ENCODE data around the gene HAPSTR1.

The HAPSTR1 gene

DNA sequence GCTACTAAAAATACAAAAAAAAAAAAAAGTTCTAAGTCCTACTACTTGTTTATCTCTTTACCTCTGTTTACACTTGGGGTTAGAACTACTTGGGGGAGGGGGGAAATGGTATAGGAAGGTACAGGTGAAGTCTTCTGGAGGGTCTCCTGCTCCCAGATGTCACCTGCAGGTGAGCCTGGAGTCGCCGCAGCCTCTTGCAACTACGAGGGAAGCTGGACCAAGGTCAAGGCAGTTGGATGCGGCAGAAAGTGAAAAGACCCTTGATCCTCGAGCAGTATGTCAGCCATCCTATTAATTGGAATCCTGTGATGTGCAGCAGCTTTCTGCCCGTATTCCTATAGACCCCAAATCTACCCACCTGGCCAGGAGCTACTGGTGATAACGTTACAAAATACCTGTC, 33.0 kb downstream of the HAPSTR1 start:
- DNase-seq = no peak

DNA sequence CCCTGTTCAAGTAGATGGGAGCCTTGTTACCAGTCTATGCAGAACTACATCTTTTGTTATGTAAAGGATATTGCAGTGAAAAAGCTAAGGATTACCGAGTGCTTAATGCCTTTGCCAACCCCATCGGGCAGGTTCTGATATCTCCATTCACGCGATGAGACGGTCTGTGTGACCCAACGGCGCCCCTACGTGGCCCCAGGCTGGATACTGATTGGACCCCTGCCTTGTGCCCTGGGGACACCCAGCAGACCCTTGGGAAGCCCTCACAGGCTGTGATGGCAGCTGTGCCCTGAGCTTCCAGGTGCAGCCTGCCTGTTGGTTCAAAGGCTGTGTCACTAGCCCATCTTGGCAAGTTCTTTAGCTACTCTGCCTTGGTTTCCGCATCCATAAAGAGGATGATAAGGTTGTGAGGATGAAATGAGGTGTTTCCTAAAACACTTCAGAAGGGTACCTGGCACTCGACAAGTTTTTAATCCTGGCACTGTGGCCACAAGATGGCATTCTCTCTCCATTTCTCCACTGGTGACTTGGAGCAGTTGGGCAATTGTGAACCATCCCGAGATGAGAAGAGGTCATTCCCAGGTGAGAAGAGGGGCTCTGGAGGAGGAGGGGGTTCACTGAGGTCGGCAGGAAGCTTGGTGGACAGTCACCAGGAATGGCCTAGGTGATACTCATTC, 33.6 kb downstream of the HAPSTR1 start:
- no peak for DNase-seq

DNA sequence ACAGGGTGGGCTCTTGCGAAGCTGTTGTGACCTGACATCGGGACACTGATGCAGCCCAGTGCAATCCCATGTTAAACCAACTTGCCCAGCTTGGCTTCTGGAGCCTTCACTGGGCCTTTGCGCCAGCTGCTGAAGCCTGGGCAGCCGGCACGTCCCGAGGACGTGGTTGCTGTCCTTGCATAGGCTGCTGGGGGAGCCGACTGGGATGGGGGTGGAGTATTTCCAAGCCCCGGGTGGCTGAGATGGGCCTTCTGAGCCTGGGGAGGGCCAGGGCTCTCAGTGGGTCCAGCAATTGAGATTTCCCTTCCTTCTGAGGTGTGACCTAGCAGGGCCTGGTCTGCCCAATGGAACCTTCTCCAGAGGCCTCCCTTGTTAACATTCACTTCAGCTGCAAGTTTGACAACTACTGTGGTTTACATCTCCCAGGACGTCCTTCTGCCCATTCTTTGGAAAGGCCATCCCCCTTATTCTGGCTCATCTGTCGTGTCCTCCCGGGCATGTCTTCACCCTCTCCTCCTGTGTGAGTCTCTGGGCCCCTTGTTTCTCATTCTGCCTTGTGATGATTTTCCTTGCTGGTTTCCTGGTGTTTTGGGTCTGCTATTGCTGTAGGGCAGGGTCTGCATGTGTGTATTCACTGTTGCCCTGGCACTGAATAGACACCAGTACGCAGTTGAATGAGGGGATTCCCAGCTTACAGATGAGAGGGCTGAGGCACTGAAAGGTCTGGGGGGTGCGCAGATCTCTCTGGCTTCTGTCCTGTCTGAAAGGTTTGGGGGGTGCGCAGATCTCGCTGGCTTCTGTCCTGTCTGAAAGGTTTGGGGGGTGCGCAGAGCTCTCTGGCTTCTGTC, 34.4 kb downstream of the HAPSTR1 start:
- no peak for DNase-seq

DNA sequence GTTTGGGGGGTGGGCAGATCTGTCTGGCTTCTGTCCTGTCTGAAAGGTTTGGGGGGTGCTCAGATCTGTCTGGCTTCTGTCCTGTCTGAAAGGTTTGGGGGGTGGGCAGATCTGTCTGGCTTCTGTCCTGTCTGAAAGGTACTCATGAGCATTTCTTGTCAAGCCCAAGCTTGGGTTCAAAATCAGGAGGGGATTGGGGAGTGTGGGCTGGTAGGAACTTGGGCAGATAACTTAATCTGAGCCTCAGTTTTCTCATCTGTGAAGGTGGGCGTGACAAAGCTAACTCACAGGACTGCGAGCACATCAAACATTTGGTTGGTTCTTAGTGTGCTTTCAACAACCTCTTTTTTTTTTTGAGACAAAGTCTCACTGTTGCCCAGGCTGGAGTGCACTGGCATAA, 35.2 kb downstream of the HAPSTR1 start:
- no peak for DNase-seq

DNA sequence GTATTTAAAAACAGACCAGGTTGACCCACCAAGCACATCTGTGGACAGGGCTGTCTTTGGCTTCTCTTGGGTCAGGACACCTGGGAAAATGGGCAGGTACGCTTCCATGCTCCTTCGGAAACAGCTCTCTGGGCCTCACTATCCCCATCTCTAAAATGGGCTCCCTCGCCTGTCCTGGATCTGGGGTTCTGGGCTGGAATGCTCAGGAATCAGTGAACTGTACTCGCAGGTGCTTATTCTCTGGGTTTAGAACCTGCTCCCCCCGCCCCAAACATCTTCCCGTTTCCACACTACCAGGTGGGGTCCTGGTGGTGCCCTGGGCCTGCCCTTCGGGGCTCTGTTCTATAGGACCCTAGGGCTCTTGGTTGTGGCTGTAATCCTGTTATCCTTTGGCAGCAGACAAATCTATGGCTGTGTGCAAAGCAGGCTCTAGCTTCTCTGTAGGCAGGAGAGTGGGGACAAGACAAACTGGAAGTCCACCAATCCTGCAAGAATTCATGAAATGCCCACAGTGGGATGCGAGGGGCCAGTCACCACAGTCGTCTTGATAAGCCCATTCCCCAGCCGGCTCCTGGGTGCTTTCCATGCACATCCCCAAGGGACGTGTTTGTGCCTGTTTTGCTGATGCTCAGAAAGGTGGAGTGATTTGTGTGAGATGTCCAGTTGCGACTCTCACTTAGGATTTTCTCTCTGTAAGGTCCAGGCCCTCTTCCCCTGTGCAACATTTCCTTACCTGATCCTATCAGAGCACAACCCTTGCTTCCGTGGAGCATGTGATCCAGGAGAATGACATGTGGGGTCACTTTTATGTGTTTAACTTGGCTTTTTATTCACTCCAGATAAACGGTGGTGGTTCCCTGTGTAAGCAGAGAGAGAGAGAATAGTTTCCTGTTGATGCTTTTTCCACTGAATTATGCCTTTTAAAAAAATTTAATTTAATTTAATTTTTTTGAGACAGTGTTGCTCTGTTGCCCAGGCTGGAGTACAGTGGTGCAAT, 37.2 kb downstream of the HAPSTR1 start:
- DNase-seq = no peak

DNA sequence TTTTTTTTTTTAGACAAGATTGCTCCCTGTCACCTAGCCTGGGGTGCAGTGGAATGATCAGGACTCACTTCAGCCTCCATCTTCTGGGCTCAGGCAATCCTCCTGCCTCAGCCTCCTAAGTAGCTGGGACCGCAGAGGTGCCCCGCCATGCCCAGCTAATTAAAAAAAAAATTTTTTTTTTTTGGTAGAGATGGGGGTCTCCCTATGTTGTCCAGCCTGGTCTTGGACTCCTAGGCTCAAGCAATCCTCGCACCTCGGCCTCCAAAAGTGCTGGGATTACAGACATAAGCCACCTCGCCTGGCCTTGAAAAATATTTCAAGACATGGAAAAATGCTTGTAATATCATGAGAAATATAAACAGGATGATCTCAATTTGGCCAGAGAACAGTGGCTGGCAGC, 42.9 kb downstream of the HAPSTR1 start:
- no peak for DNase-seq

DNA sequence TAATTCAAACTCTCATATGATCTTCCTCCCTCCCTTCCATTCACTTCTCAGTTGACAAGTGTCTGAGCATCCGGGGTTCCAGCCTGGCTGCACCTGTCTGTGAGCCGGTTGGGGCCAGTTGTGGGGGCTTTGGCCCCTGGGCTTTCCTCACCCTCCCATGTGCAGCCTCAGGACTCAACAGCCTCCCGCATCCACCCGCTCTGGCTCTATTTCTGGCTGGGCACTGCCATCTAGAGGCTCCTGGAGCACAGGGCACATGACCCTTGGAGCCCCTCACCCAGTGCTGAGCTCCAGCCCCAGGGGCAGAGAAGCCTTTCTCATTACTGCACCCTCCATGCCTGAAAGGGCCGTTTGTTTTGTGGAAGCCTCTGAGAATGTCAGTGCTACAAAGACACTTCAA, 43.3 kb downstream of the HAPSTR1 start:
- DNase-seq = peak; percentile 18 to 52 (median 36)

DNA sequence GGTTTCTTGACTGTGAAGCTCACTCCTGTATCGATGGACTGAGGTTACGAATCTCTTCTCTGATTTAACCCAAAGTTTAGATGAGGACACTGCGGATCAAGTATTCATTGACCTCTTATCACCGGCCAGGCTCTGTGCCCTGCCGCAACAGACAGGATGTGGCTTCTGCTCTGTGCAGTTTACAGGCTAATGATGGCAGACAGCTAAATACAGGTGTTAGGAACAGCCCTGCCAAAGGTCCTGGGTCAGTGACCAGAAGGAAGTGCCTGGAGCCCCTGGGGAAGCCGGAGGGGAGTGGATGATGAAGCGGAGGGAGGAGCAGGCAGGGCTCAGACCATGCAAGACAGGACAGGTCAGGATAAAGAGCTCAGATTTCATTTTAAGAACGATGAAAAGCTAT, 44.4 kb downstream of the HAPSTR1 start:
- peak in 1 of 5 donors; percentile 21 for DNase-seq

DNA sequence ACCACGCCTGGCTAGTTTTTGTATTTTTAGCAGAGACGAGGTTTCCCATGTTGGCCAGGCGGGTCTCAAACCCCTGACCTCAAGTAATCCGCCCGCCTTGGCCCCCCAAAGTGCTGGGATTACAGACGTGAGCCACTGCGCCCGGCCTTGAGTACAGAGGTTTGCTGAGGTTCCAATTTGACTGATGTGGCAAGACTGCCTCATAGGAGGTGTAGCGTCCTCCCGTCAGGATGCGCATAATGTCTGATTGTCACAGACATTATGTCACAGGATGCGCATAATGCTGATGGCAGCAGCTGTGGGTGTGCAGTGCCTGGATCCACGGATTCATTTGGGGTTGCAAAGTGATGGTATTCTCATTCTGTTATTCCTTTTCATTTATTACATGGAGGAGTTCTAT, 45.2 kb downstream of the HAPSTR1 start:
- DNase-seq = no peak

DNA sequence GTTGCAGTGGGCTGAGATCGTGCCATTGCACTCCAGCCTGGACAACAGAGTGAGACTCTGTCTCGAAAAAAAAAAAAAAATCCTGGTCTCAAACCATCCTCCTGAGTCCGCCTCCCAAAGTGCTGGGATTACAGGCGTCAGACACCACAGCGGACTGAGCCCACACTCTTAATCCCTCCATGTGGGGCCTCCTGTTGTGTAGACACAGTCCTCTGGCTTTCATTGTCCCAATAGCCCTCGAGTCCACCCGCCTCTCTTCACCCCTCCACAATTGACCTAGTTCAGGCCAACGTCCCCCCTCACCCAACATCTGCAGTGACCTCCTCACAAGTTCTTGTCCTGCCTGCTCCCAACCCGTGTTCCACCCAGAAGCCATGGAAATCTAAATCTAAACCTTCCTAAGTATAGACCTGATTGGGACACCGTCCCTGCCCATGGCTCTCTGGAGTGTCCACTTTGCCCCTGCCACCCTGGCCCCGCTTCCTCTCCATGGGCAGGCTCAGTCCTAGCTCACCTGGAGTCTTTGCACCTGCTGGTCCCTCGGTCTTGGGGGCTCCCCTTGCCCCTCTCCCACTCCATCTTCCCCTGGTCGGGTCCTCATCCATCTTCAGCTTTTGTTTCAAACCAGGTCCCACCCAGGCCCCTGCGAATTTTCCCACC, 46.7 kb downstream of the HAPSTR1 start:
- no peak for DNase-seq

DNA sequence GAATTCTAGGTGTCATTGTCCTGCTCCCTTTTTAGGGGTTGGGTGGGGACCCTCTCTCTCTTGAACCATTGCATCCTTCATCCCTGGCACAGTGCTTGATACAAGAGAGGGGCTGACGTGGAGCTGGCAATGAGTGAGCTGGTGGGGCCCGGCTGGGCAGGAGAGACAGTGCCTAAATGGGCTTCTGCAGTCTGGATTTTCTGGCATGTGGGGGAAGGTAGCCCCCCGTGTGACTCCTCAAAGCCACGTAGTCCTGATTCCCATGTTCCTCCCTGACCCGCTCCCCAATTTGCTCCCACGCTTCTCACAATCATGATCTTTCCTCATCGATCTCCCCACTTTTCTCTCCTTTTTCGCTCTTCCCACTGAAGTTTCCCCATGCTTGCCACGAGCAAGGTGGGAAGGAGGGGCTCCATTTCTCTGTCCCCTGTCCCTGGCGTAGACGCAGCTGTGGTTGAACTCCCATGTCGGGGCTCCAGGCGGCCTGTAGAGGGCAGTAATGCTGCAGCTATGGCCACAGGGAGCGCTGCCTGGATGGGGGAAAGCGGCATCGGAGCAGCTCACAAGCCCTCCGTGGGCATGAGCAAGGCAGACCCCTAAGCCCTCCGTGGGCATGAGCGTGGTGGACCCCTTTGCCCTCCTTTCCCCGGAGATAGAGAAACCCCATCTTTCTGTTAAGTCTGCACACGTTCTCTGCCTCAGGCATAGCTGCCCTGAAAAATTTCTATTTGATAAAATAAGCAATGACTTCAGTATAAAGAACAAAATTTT, 47.5 kb downstream of the HAPSTR1 start:
- DNase-seq = peak; percentile 26 to 58 (median 51)

DNA sequence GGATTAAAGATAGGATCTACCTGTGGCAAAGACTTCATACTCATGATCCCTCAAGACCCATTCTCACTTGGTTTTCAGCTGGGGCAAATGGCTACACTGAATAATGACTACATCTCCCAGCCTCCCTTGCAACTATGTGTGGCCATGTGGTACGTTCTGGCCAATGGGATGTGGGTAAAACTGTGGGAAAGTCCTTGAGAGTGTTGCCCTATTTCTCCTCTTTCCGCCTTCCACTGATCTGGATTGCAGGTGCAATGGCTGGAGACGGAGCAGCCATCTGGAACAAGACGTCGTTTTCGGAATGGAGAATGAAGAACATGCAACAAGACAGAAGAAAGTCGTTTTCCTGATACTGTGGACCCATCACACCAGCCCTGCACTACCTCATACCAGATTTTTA, 48.5 kb downstream of the HAPSTR1 start:
- no peak for DNase-seq

Measured in T-helper 1 cell (primary cell).